GM12872 (cell line): ENCODE results near the gene HOXA7.

ENCODE experiments used
- CTCF ChIP-seq: IDR thresholded peaks from 3 replicates; pipeline ENCODE4 v1.5.1; 2011; ENCODE audit warnings: low read depth, mild to moderate bottlenecking, low read length, moderate library complexity; ENCODE audit not compliant: insufficient read depth

Gene HOXA7

GRCh38 chr7:27123477-27124053 lies 32.9 kb downstream of the HOXA7 start:
- no peak for TF ChIP-seq CTCF

GRCh38 chr7:27123007-27123476 lies 33.4 kb downstream of the HOXA7 start:
- no peak for TF ChIP-seq CTCF

GRCh38 chr7:27122077-27122910 lies 34.2 kb downstream of the HOXA7 start:
- no peak for TF ChIP-seq CTCF

- TF ChIP-seq CTCF: no peak
Measured at GRCh38 chr7:27121684-27122076, 34.8 kb downstream of the HOXA7 start.

GRCh38 chr7:27119412-27119911 lies 37.0 kb downstream of the HOXA7 start:
- TF ChIP-seq CTCF: no peak

GRCh38 chr7:27118580-27118979 lies 37.9 kb downstream of the HOXA7 start:
- no peak for TF ChIP-seq CTCF

- no peak for TF ChIP-seq CTCF
Measured at GRCh38 chr7:27117887-27118491, 38.5 kb downstream of the HOXA7 start.
